ENCODE results near the gene SRSF11. TPM values are rescaled to one million over a fixed set of nuclear protein-coding genes. Genes with fewer than 3 reads are reported as not detected.

The SRSF11 gene
- polyA plus RNA-seq, 1 donor from 2014 or later, result 514 TPM

GRCh38 chr1:70264839-70265238 is 43.7 kb downstream of the SRSF11 start:
- H3K4me3 ChIP-seq (ENCODE audit: low read length), result no peak overlapping the region
- H3K36me3 ChIP-seq (ENCODE audit: insufficient read depth, low read length), result peaks cover 4% of the 10 kb centered on the region
- no peak overlapping the region for H3K4me2 ChIP-seq (ENCODE audit: low read length)
- H3F3A ChIP-seq (ENCODE audit: insufficient read depth, low read length, poor library complexity, severe bottlenecking), result no peaks in the 10 kb centered on the region
- H3K9me2 ChIP-seq (ENCODE audit: insufficient read depth, low read length), result no peaks in the 10 kb centered on the region
- no peak overlapping the region for H2AFZ ChIP-seq (ENCODE audit: low read depth, low read length)
- no peak overlapping the region for H3K27ac ChIP-seq (ENCODE audit: low read length)
- no peaks in the 10 kb centered on the region for H3K79me2 ChIP-seq (replicated peaks; ENCODE audit: insufficient read depth, low read length)
- H4K20me1 ChIP-seq (ENCODE audit: insufficient read depth), result no peaks in the 10 kb centered on the region
- H3K9me3 ChIP-seq (ENCODE audit: low read length), result no peaks in the 10 kb centered on the region
- no peaks in the 10 kb centered on the region for H3K27me3 ChIP-seq (ENCODE audit: insufficient read depth, low read depth, low read length)
- TF ChIP-seq EP300 (conservative IDR thresholded peaks at IDR 0.05; ENCODE audit: poor library complexity, severe bottlenecking) (no peak), MXI1 (conservative IDR thresholded peaks at IDR 0.05; ENCODE audit: poor library complexity, severe bottlenecking) (no peak), REST (IDR thresholded peaks at IDR 0.05; ENCODE audit: borderline replicate concordance) (no peak), SMC3 (conservative IDR thresholded peaks at IDR 0.05; ENCODE audit: poor library complexity) (no peak), CTCF (IDR thresholded peaks at IDR 0.05; ENCODE audit: poor library complexity, severe bottlenecking) (no peak), POLR2AphosphoS5 (IDR thresholded peaks at IDR 0.05) (no peak), TAF1 (IDR thresholded peaks at IDR 0.05; ENCODE audit: low read depth) (no peak), EZH2 (IDR thresholded peaks at IDR 0.05; ENCODE audit: borderline replicate concordance, insufficient read depth, low read length, poor library complexity, severe bottlenecking) (no peak), RAD21 (conservative IDR thresholded peaks at IDR 0.05) (no peak)
- H3K9ac ChIP-seq (ENCODE audit: low read length), result no peak overlapping the region

GRCh38 chr1:70265946-70266345 is 44.8 kb downstream of the SRSF11 start:
- H3K9ac ChIP-seq (ENCODE audit: low read length), result no peak overlapping the region
- H3K9me3 ChIP-seq (ENCODE audit: low read length), result no peaks in the 10 kb centered on the region
- TF ChIP-seq REST (IDR thresholded peaks at IDR 0.05; ENCODE audit: borderline replicate concordance) (no peak), EP300 (conservative IDR thresholded peaks at IDR 0.05; ENCODE audit: poor library complexity, severe bottlenecking) (no peak), EZH2 (IDR thresholded peaks at IDR 0.05; ENCODE audit: borderline replicate concordance, insufficient read depth, low read length, poor library complexity, severe bottlenecking) (no peak), POLR2AphosphoS5 (IDR thresholded peaks at IDR 0.05) (no peak), MXI1 (conservative IDR thresholded peaks at IDR 0.05; ENCODE audit: poor library complexity, severe bottlenecking) (no peak), TAF1 (IDR thresholded peaks at IDR 0.05; ENCODE audit: low read depth) (no peak), RAD21 (conservative IDR thresholded peaks at IDR 0.05) (no peak), CTCF (IDR thresholded peaks at IDR 0.05; ENCODE audit: poor library complexity, severe bottlenecking) (no peak), SMC3 (conservative IDR thresholded peaks at IDR 0.05; ENCODE audit: poor library complexity) (no peak)
- H3K36me3 ChIP-seq (ENCODE audit: insufficient read depth, low read length), result peaks cover 9% of the 10 kb centered on the region
- no peak overlapping the region for H3K4me3 ChIP-seq (ENCODE audit: low read length)
- no peaks in the 10 kb centered on the region for H4K20me1 ChIP-seq (ENCODE audit: insufficient read depth)
- no peaks in the 10 kb centered on the region for H3K27me3 ChIP-seq (ENCODE audit: insufficient read depth, low read depth, low read length)
- H3K79me2 ChIP-seq (replicated peaks; ENCODE audit: insufficient read depth, low read length), result no peaks in the 10 kb centered on the region
- H3K27ac ChIP-seq (ENCODE audit: low read length), result no peak overlapping the region
- H3K4me2 ChIP-seq (ENCODE audit: low read length), result no peak overlapping the region
- no peaks in the 10 kb centered on the region for H3F3A ChIP-seq (ENCODE audit: insufficient read depth, low read length, poor library complexity, severe bottlenecking)
- no peak overlapping the region for H2AFZ ChIP-seq (ENCODE audit: low read depth, low read length)
- no peaks in the 10 kb centered on the region for H3K9me2 ChIP-seq (ENCODE audit: insufficient read depth, low read length)

Measured in neural cell (in vitro differentiated cells).